HEK293T (cell line): ENCODE results near the gene PCED1B.

Experiments
- CTCF ChIA-PET: fragments of 350-600 bp; formaldehyde crosslinking; extraction: SDS; loops from one replicate; lab custom pipeline; 2021; ENCODE audit warnings: antibody characterized with exemption, inconsistent platforms; lab: Yijun Ruan, JAX
- POLR2A ChIA-PET: fragments of 350-600 bp; formaldehyde crosslinking; extraction: SDS; loops from one replicate; lab custom pipeline; 2020; ENCODE audit warnings: antibody characterized with exemption, inconsistent platforms; lab: Yijun Ruan, JAX
- DNase-seq: peaks from one replicate; pipeline ENCODE4 v3.0.0; 2012; ENCODE audit warnings: mixed read lengths; ENCODE audit errors: extremely low spot score
- ARNT ChIP-seq: fragments of 450-650 bp; IDR thresholded peaks from 2 replicates; pipeline ENCODE4 v1.6.1; 2017; ENCODE audit warnings: mild to moderate bottlenecking
- BHLHE40 ChIP-seq: fragments of 450-650 bp; IDR thresholded peaks from 2 replicates; pipeline ENCODE4 v1.6.1; 2016; ENCODE audit warnings: mild to moderate bottlenecking, moderate library complexity, borderline replicate concordance
- CTBP1 ChIP-seq: fragments of 450-650 bp; IDR thresholded peaks from 2 replicates; pipeline ENCODE4 v1.6.1; 2016; ENCODE audit warnings: borderline replicate concordance
- ELF4 ChIP-seq: fragments of 450-650 bp; IDR thresholded peaks from 2 replicates; pipeline ENCODE4 v1.6.1; 2017; ENCODE audit warnings: antibody characterized with exemption
- FOXA1 ChIP-seq: fragments of 450-650 bp; IDR thresholded peaks from 2 replicates; pipeline ENCODE4 v1.6.1; 2016; ENCODE audit warnings: mild to moderate bottlenecking
- FOXK2 ChIP-seq: fragments of 450-650 bp; IDR thresholded peaks from 2 replicates; pipeline ENCODE4 v1.6.1; 2016; ENCODE audit warnings: mild to moderate bottlenecking
- FOXM1 ChIP-seq: fragments of 450-650 bp; IDR thresholded peaks from 2 replicates; pipeline ENCODE4 v1.6.1; 2017; ENCODE audit warnings: mild to moderate bottlenecking, borderline replicate concordance
- HDGF ChIP-seq: fragments of 450-650 bp; IDR thresholded peaks from 2 replicates; pipeline ENCODE4 v1.6.1; 2017; ENCODE audit warnings: antibody characterized with exemption, borderline replicate concordance
- L3MBTL2 ChIP-seq: fragments of 450-650 bp; conservative IDR thresholded peaks from 2 replicates; pipeline ENCODE4 v1.6.1; 2016; ENCODE audit warnings: mild to moderate bottlenecking
- LEF1 ChIP-seq: fragments of 450-650 bp; IDR thresholded peaks from 2 replicates; pipeline ENCODE4 v1.6.1; 2017; ENCODE audit warnings: mild to moderate bottlenecking, borderline replicate concordance
- NFRKB ChIP-seq: fragments of 450-650 bp; IDR thresholded peaks from 2 replicates; pipeline ENCODE4 v1.6.1; 2016; ENCODE audit warnings: mild to moderate bottlenecking, moderate library complexity
- PKNOX1 ChIP-seq: fragments of 450-650 bp; IDR thresholded peaks from 2 replicates; pipeline ENCODE4 v1.6.1; 2016
- SP1 ChIP-seq: fragments of 450-650 bp; IDR thresholded peaks from 2 replicates; pipeline ENCODE4 v1.6.1; 2017
- SUZ12 ChIP-seq: fragments of 450-650 bp; IDR thresholded peaks from 2 replicates; pipeline ENCODE4 v1.6.1; 2016; ENCODE audit warnings: mild to moderate bottlenecking
- TARDBP ChIP-seq: fragments of 450-650 bp; IDR thresholded peaks from 2 replicates; pipeline ENCODE4 v1.6.1; 2016
- ZNF384 ChIP-seq: fragments of 450-650 bp; IDR thresholded peaks from 2 replicates; pipeline ENCODE4 v1.6.1; 2016

Gene PCED1B

GRCh38 chr12:47102845-47103651 lies 23.6 kb downstream of the PCED1B start:
- no peak for DNase-seq
- CTCF ChIA-PET = no interaction called here
- no peak for TF ChIP-seq LEF1
- TF ChIP-seq SUZ12 = no peak
- TF ChIP-seq FOXA1 = no peak
- no peak for TF ChIP-seq ELF4
- POLR2A ChIA-PET = no interaction called here

- TF ChIP-seq NFRKB = no peak
- no peak for TF ChIP-seq LEF1
- TF ChIP-seq ZNF384 = no peak
- no peak for TF ChIP-seq PKNOX1
- TF ChIP-seq FOXK2 = no peak
- no peak for TF ChIP-seq CTBP1
- TF ChIP-seq L3MBTL2 = no peak
- no peak for TF ChIP-seq FOXM1
- no peak for TF ChIP-seq ELF4
- TF ChIP-seq SUZ12 = no peak
- no peak for TF ChIP-seq BHLHE40
- no peak for TF ChIP-seq FOXA1
- TF ChIP-seq ARNT = no peak
- TF ChIP-seq SP1 = no peak
- no peak for TF ChIP-seq HDGF
- TF ChIP-seq TARDBP = no peak
- DNase-seq = no peak
- ChIA-PET CTCF (no interaction called here), POLR2A (no interaction called here)
Observed at GRCh38 chr12:47105914-47106674, 26.7 kb downstream of the PCED1B start.

- DNase-seq = no peak
- TF ChIP-seq NFRKB (no peak), LEF1 (no peak), PKNOX1 (no peak), ARNT (no peak), CTBP1 (no peak), FOXA1 (no peak), ZNF384 (no peak), SUZ12 (no peak), SP1 (no peak), HDGF (no peak), TARDBP (no peak), FOXM1 (no peak), L3MBTL2 (no peak), ELF4 (no peak), FOXK2 (no peak), BHLHE40 (no peak)
- ChIA-PET POLR2A (no interaction called here), CTCF (no interaction called here)
Observed at GRCh38 chr12:47107446-47107845, 28.0 kb downstream of the PCED1B start.

GRCh38 chr12:47107926-47108325 lies 28.5 kb downstream of the PCED1B start:
- DNase-seq = no peak
- ChIA-PET POLR2A (no interaction called here), CTCF (no interaction called here)
- TF ChIP-seq ELF4 (no peak), FOXM1 (no peak), LEF1 (no peak), TARDBP (no peak), ARNT (no peak), SUZ12 (no peak), ZNF384 (no peak), SP1 (no peak), HDGF (no peak), FOXK2 (no peak), NFRKB (no peak), FOXA1 (no peak), PKNOX1 (no peak), BHLHE40 (no peak), CTBP1 (no peak)

GRCh38 chr12:47110011-47110541 lies 30.7 kb downstream of the PCED1B start:
- DNase-seq = no peak
- ChIA-PET CTCF (no interaction called here), POLR2A (no interaction called here)
- TF ChIP-seq CTBP1 (no peak), LEF1 (no peak), SUZ12 (no peak), SP1 (no peak), ARNT (no peak), TARDBP (no peak), FOXK2 (no peak), HDGF (no peak), FOXA1 (no peak), ELF4 (no peak), ZNF384 (no peak), FOXM1 (no peak)
